Measurements from ENCODE around the gene RAB8B. TPM values are rescaled to one million over a fixed set of nuclear protein-coding genes. Genes with fewer than 3 reads are reported as not detected.

Gene RAB8B
- total RNA-seq, 1 experiment from 2014 or later: 33.8 TPM

- no peak for DNase-seq
- Histone ChIP-seq H3K9ac (ENCODE audit: extremely low read depth, insufficient read length, low read length) (no peak overlapping the region), H2BK12ac (ENCODE audit: insufficient read length, low read depth, low read length) (no peak overlapping the region), H2BK20ac (ENCODE audit: low read depth, low read length, poor library complexity, severe bottlenecking) (no peak overlapping the region), H3K79me2 (ENCODE audit: insufficient read depth, low read length) (no peaks in the 10 kb centered on the region), H3K4ac (ENCODE audit: low read depth, low read length) (no peak overlapping the region), H4K91ac (ENCODE audit: insufficient read length, low read depth, low read length) (no peak overlapping the region), H3K27ac (ENCODE audit: insufficient read length, low read depth, low read length) (no peak overlapping the region), H2BK5ac (ENCODE audit: insufficient read length, low read length) (no peak overlapping the region), H4K5ac (ENCODE audit: insufficient read length, low read depth, low read length) (no peak overlapping the region), H3K79me1 (ENCODE audit: insufficient read depth, low read depth, low read length, poor library complexity, severe bottlenecking) (no peaks in the 10 kb centered on the region), H3K4me2 (ENCODE audit: insufficient read depth, insufficient read length, low read length) (no peak overlapping the region), H3K27me3 (ENCODE audit: insufficient read depth, low read length) (no peaks in the 10 kb centered on the region), H3K56ac (ENCODE audit: insufficient read length, low read depth, low read length) (no peak overlapping the region), H2BK15ac (ENCODE audit: low read depth, low read length) (no peak overlapping the region), H3K9me3 (ENCODE audit: control insufficient read depth, low read depth, low read length) (no peaks in the 10 kb centered on the region), H2BK120ac (ENCODE audit: low read depth, low read length, poor library complexity, severe bottlenecking) (no peak overlapping the region), H4K20me1 (ENCODE audit: control insufficient read depth, insufficient read depth, insufficient read length) (no peaks in the 10 kb centered on the region), H3K23ac (ENCODE audit: insufficient read length, low read depth, low read length) (no peak overlapping the region), H3K18ac (ENCODE audit: insufficient read length, low read depth, low read length) (no peak overlapping the region), H2AFZ (ENCODE audit: low read length) (no peak overlapping the region), H3T11ph (ENCODE audit: low read length) (no peak overlapping the region), H3K23me2 (ENCODE audit: insufficient read length, low read depth, low read length, poor library complexity, severe bottlenecking) (no peaks in the 10 kb centered on the region), H4K8ac (replicated peaks; ENCODE audit: insufficient read length, low read depth, low read length) (no peak overlapping the region), H3K14ac (ENCODE audit: insufficient read depth, low read length) (no peak overlapping the region), H2AK5ac (ENCODE audit: insufficient read length, low read length) (no peak overlapping the region), H3K4me1 (ENCODE audit: insufficient read depth, low read length) (no peaks in the 10 kb centered on the region; the same call in 1 of the 2 replicates)
- no peak for TF ChIP-seq CTCF (conservative IDR thresholded peaks at IDR 0.05)
- peak overlapping the region in 2 of 3 experiments; percentile 31 to 57; a peak in 2 of 7 replicates for H3K27ac Mint-ChIP-seq
- peaks cover 16 to 17% of the 10 kb centered on the region in 2 experiments for H3K4me1 Mint-ChIP-seq
- WGBS (ENCODE audit: extremely low coverage, insufficient read length, low lambda C conversion rate): no CpG with 5 or more reads among the region's 3 CpGs
- H3K36me3 Mint-ChIP-seq (ENCODE audit: insufficient read depth in 1 of 3, low read depth in 3 of 3): no peaks in the 10 kb centered on the region
- no peak overlapping the region for H3K4me3 Mint-ChIP-seq
- H3K9me3 Mint-ChIP-seq: no peaks in the 10 kb centered on the region
- no peaks in the 10 kb centered on the region for H3K27me3 Mint-ChIP-seq (ENCODE audit: low read depth)
These were observed 29.8 kb downstream of the RAB8B start for GRCh38 chr15:63219196-63219710.

Data from H9 (cell line).